Lower leg skin (tissue), 4 donors: ENCODE data around the gene PRKCE. TPM values are rescaled to one million over a fixed set of nuclear protein-coding genes. Genes with fewer than 3 reads are reported as not detected.
A peak's percentile ranks its signal among the peaks of the same experiment; 100 is the strongest.

Experiments
- DNase-seq, 2 donors: peaks; one replicate each; pipeline ENCODE4 v3.0.0-alpha.2; 2019; ENCODE audit warnings: low spot score in 2 of 2
- H3K4me3 ChIP-seq: fragments of 200-600 bp; sonication (generic); 2 replicates; pipeline ENCODE4 v1.5.1; 2017; ENCODE audit warnings: mild to moderate bottlenecking, low read depth; ENCODE audit not compliant: poor library complexity, severe bottlenecking
- CTCF ChIP-seq, 3 donors: fragments of 450-650 bp; IDR thresholded peaks; one replicate each; pipeline ENCODE4 v1.5.1; 2016; ENCODE audit warnings: antibody characterized with exemption in 3 of 3, mild to moderate bottlenecking in 3 of 3, moderate library complexity in 2 of 3
- POLR2A ChIP-seq, 2 donors: fragments of 450-650 bp; IDR thresholded peaks; one replicate each; pipeline ENCODE4 v1.6.1; 2016 to 2017; ENCODE audit warnings: antibody characterized with exemption in 2 of 2, mild to moderate bottlenecking in 1 of 2, moderate library complexity in 1 of 2
- WGBS, 2 donors: methylation state at CpG; one replicate each; pipeline ENCODE4 v1.1.5; 2018; 5-methylcytosine and 5-hydroxymethylcytosine counted together
- intact Hi-C: fragments of 100-400 bp; cut with DNase I; formaldehyde crosslinking; loops from one replicate; pipeline ENCODE4 v1.15.0; 2023; ENCODE audit warnings: low total_unique reads
- total RNA-seq, 4 donors: library from RNA; depleted of rRNA; stranded (reverse); fragments of >200 nt; gene quantifications; one replicate each; pipeline ENCODE4 v1.1.0, GENCODE V29; 2016

Gene PRKCE
- total RNA-seq, 4 donors from 2014 or later, result 3.5 to 10.3 (median 6.1) TPM

GRCh38 chr2:45925026-45925425 lies 273.6 kb downstream of the PRKCE start:
- intact Hi-C loops, result loop anchor here (5.0 kb wide), 1 partner anchor 1237 kb away; no protein-coding TSS in a partner anchor
- DNase-seq, result no peak
- H3K4me3 ChIP-seq, result no peak overlapping the region
- no peak for TF ChIP-seq CTCF (IDR thresholded peaks at IDR 0.05)
- no peak for TF ChIP-seq POLR2A (IDR thresholded peaks at IDR 0.05)
- 87 to 94% methylated on average over 4 of the region's 4 CpGs for WGBS, 2 donors

GRCh38 chr2:45925636-45926366 lies 274.3 kb downstream of the PRKCE start:
- H3K4me3 ChIP-seq, result no peak overlapping the region
- peak in 1 of 2 donors; percentile 82 for DNase-seq
- no peak for TF ChIP-seq CTCF (IDR thresholded peaks at IDR 0.05)
- no peak for TF ChIP-seq POLR2A (IDR thresholded peaks at IDR 0.05)
- 72 to 78% methylated on average over 8 of the region's 8 CpGs for WGBS, 2 donors
- intact Hi-C loops, result loop anchor here (5.0 kb wide), 1 partner anchor 1236 kb away; no protein-coding TSS in a partner anchor

- intact Hi-C loops, result loop anchor here (5.0 kb wide), 1 partner anchor 1233 kb away; no protein-coding TSS in a partner anchor
- no peak overlapping the region for H3K4me3 ChIP-seq
- 50 to 53% methylated on average over 10 of the region's 10 CpGs for WGBS, 2 donors
- peak in 1 of 2 donors; percentile 78 for DNase-seq
- no peak for TF ChIP-seq POLR2A (IDR thresholded peaks at IDR 0.05)
- no peak for TF ChIP-seq CTCF (IDR thresholded peaks at IDR 0.05)
Measured at GRCh38 chr2:45928946-45929345, 277.5 kb downstream of the PRKCE start.

GRCh38 chr2:45929674-45930395 lies 278.4 kb downstream of the PRKCE start:
- TF ChIP-seq CTCF (IDR thresholded peaks at IDR 0.05), result no peak
- no peak for TF ChIP-seq POLR2A (IDR thresholded peaks at IDR 0.05)
- 80 to 86% methylated on average over 6 of the region's 6 CpGs for WGBS, 2 donors
- no peak overlapping the region for H3K4me3 ChIP-seq
- intact Hi-C loops, result loop anchor here (5.0 kb wide), 1 partner anchor 1232 kb away; no protein-coding TSS in a partner anchor
- DNase-seq, result peak in 1 of 2 donors; percentile 17

GRCh38 chr2:45930396-45930792 lies 278.9 kb downstream of the PRKCE start:
- WGBS, 2 donors, result 72 to 73% methylated on average over 1 of the region's 1 CpG
- no peak overlapping the region for H3K4me3 ChIP-seq
- intact Hi-C loops, result no loop called here
- DNase-seq, result peak in 1 of 2 donors; percentile 62
- no peak for TF ChIP-seq CTCF (IDR thresholded peaks at IDR 0.05)
- TF ChIP-seq POLR2A (IDR thresholded peaks at IDR 0.05), result no peak
